ENCODE measurements around the gene WDR82.

GRCh38 chr3:52240886-52241370, 37.5 kb downstream of the WDR82 start:
- TF ChIP-seq POLR2A (IDR thresholded peaks at IDR 0.05) (no peak), CTCF (IDR thresholded peaks at IDR 0.05) (no peak)
